Stimulated activated CD8-positive, alpha-beta memory T cell treated with anti-CD3 and anti-CD28 coated beads, Interleukin-4, amount 100 ng/mL, for 48 hours (primary cell): Measurements from ENCODE around the gene DBNDD1.

ENCODE experiments used
- DNase-seq: peaks from one replicate; pipeline ENCODE4 v3.0.0-alpha.2; 2020

Gene DBNDD1

DNA sequence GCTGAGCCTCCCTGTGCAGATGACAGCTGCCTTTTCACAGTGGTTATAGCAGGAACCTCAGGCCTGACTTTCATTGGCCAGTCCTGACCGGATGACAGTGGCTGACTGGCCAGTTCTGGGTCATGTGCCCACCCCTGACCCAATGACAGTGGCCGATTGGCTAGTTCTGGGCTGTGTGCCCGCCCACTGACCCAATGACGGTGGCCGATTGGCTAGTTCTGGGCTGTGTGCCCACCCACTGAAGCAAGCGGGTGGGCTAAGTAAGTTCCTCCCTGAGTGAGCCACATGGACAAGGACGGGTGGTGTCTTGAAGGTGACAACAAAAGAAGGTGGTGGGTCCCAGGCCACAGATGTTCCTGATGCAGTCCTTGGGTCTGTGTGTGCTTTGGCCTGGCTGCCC is 61.2 kb downstream of the DBNDD1 start:
- DNase-seq: peak; percentile 35

GRCh38 chr16:89957216-89957785 is 62.0 kb downstream of the DBNDD1 start:
- no peak for DNase-seq

GRCh38 chr16:89956505-89957215 is 62.6 kb downstream of the DBNDD1 start:
- no peak for DNase-seq

- no peak for DNase-seq
Observed at GRCh38 chr16:89955001-89955685, 64.1 kb downstream of the DBNDD1 start.
